K562 (cell line): ENCODE measurements around the gene CSTPP1. TPM values are rescaled to one million over a fixed set of nuclear protein-coding genes. Genes with fewer than 3 reads are reported as not detected.

Experiments used
- ATAC-seq: fragments of 200-7000 bp; cut with Tn5 transposase; 3 replicates; pipeline ENCODE4 v1.9.1; 2020; ENCODE audit warnings: moderate library complexity
- BruUV-seq: library from RNA; stranded (reverse); fragments of 400-500 nt; replicated peaks from 2 replicates; lab custom pipeline; 2021; lab: Mats Ljungman, UMichigan
- CTCF ChIA-PET: fragments of 300-600 bp; formaldehyde crosslinking; extraction: SDS; loops from one replicate; lab custom pipeline; 2021; ENCODE audit warnings: low intra/inter-chr PET ratio; lab: Yijun Ruan, JAX
- POLR2A ChIA-PET: fragments of 300-600, 350-650 bp; sonication (Branson Sonifier 250); formaldehyde crosslinking; extraction: SDS; loops from one replicate; lab custom pipeline; 2021; ENCODE audit warnings: antibody characterized with exemption, inconsistent platforms; lab: Yijun Ruan, JAX
- DNase-seq, 4 experiments: peaks; one replicate each; pipeline versions ENCODE4 v3.0.0 to v3.0.0-alpha.2; 2011 to 2018; ENCODE audit warnings: low spot score in 3 of 4, mixed read lengths in 3 of 4; ENCODE audit errors: extremely low read depth in 1 of 4
- FAIRE-seq: peaks from 2 replicates; lab custom pipeline; 2011; peaks lifted over from hg19 to GRCh38; lab: Jason Lieb, UNC
- H2AFZ ChIP-seq: 2 replicates; pipeline ENCODE4 v1.6.0; 2011; ENCODE audit warnings: low read depth, low read length, control low read depth, inconsistent platforms
- H3K27ac ChIP-seq: fragments of 200-600 bp; 3 replicates; pipeline ENCODE4 v1.8.0; 2011; ENCODE audit warnings: low read depth, mild to moderate bottlenecking, control low read depth, inconsistent platforms, low read length, moderate library complexity, mixed read lengths; ENCODE audit errors: extremely low read depth
- H3K27me3 ChIP-seq, 2 experiments: fragments of 300-600 bp in 1 of 2; 2 replicates in 1 of 2; 3 replicates in 1 of 2; pipeline versions ENCODE4 v1.6.0 to v1.8.0; 2011; ENCODE audit warnings: inconsistent platforms in 2 of 2, low read length in 2 of 2, mild to moderate bottlenecking in 1 of 2, mixed read lengths in 1 of 2, moderate library complexity in 1 of 2; ENCODE audit not compliant: control insufficient read depth in 2 of 2, insufficient read depth in 2 of 2
- H3K36me3 ChIP-seq: fragments of 300-600 bp; 3 replicates; pipeline ENCODE4 v1.8.0; 2011; ENCODE audit warnings: mild to moderate bottlenecking, low read length, inconsistent platforms; ENCODE audit not compliant: control insufficient read depth, insufficient read depth
- H3K4me1 ChIP-seq, 2 experiments: fragments of 200-600 bp in 1 of 2; replicated peaks in 1 of 2; 2 replicates in 1 of 2; 3 replicates in 1 of 2; pipeline versions ENCODE4 v1.5.1 to v1.8.0; 2011; ENCODE audit warnings: inconsistent platforms in 2 of 2, low read length in 2 of 2, mild to moderate bottlenecking in 1 of 2, mixed read lengths in 1 of 2, moderate library complexity in 1 of 2; ENCODE audit not compliant: control insufficient read depth in 2 of 2, insufficient read depth in 2 of 2
- H3K4me2 ChIP-seq: 2 replicates; pipeline ENCODE4 v1.6.1; 2011; ENCODE audit warnings: low read length, control low read depth, inconsistent platforms, mixed read lengths; ENCODE audit not compliant: insufficient read depth
- H3K4me3 ChIP-seq: fragments of 200-600 bp; sonication (generic), shearing (Covaris generic); 2 replicates; pipeline ENCODE4 v1.5.1; 2016; ENCODE audit warnings: control low read depth, inconsistent platforms
- H3K79me2 ChIP-seq: fragments of 200-600 bp; 3 replicates; pipeline ENCODE4 v1.8.0; 2011; ENCODE audit warnings: low read length, inconsistent platforms; ENCODE audit not compliant: control insufficient read depth, insufficient read depth
- H3K9ac ChIP-seq, 2 experiments: 2 replicates each; pipeline versions ENCODE4 v1.6.0 to v1.6.1; 2011; ENCODE audit warnings: low read depth in 2 of 2, low read length in 2 of 2, control low read depth in 1 of 2, inconsistent platforms in 1 of 2, mild to moderate bottlenecking in 1 of 2, mixed read lengths in 1 of 2; ENCODE audit not compliant: insufficient read depth in 1 of 2
- H3K9me1 ChIP-seq: one replicate; pipeline ENCODE4 v1.6.0; 2011; ENCODE audit warnings: inconsistent platforms, mild to moderate bottlenecking, low read length, moderate library complexity; ENCODE audit not compliant: control insufficient read depth, insufficient read depth
- H3K9me3 ChIP-seq: replicated peaks from 2 replicates; pipeline ENCODE4 v1.5.1; 2011; ENCODE audit warnings: low read depth, low read length, inconsistent platforms; ENCODE audit not compliant: control insufficient read depth, insufficient read depth
- H4K20me1 ChIP-seq: replicated peaks from 2 replicates; pipeline ENCODE4 v1.6.1; 2011; ENCODE audit warnings: low read length, inconsistent platforms, mixed read lengths; ENCODE audit not compliant: control insufficient read depth, insufficient read depth
- CEBPB ChIP-seq: fragments of 450-650 bp; IDR thresholded peaks from 2 replicates; pipeline ENCODE4 v1.6.1; 2016; ENCODE audit warnings: missing genetic modification characterization, missing compliant biosample characterization
- KDM2B ChIP-seq: fragments of 250-450 bp; sonication (Bioruptor Pico); IDR thresholded peaks from 2 replicates; pipeline ENCODE4 v1.8.0; 2021; ENCODE audit warnings: mild to moderate bottlenecking, moderate library complexity
- KDM5B ChIP-seq: fragments of 200-600 bp; sonication (generic); IDR thresholded peaks from 2 replicates; pipeline ENCODE4 v1.6.1; 2012; ENCODE audit warnings: low read depth, mild to moderate bottlenecking, moderate library complexity, low read length, control low read depth, inconsistent platforms; ENCODE audit not compliant: insufficient replicate concordance
- SPI1 ChIP-seq: IDR thresholded peaks from 2 replicates; pipeline ENCODE4 v1.6.1; 2011; ENCODE audit warnings: low read depth, low read length, control low read depth, borderline replicate concordance
- whole genome bisulfite sequencing: fragments of 100-300 bp; shearing (Covaris generic); methylation state at CpG from one replicate; pipeline ENCODE4 v1.1.6; 2016; ENCODE audit warnings: low coverage, mixed read lengths; ENCODE audit not compliant: insufficient coverage; ENCODE audit errors: missing lambda C conversion rate; 5-methylcytosine and 5-hydroxymethylcytosine counted together
- in situ Hi-C: fragments of 300-500 bp; cut with MboI; formaldehyde crosslinking; loops from 4 replicates; pipeline ENCODE4 v1.15.0; 2018; ENCODE audit warnings: inconsistent platforms, mixed read lengths
- intact Hi-C: fragments of 100-400 bp; cut with micrococcal nuclease; formaldehyde crosslinking; loops from 2 replicates; pipeline ENCODE4 v1.14.2; 2022
- polyA plus RNA-seq, 8 experiments: library from polyadenylated mRNA; depleted of rRNA in 4 of 8; stranded (reverse) in 5 of 8; unstranded in 3 of 8; fragments of >200 nt; fragmentation: Nextera tagmentation in 2 of 8; fragmentation: Illumina TruSeq in 1 of 8; extraction: Ambion mirVana in 2 of 8; extraction: Trizol in 1 of 8; gene quantifications; 2 replicates each; pipeline versions ENCODE4 v1.2.1 to v1.2.3, GENCODE V29; 2011 to 2014; ENCODE audit warnings: inconsistent platforms in 1 of 8, missing spikeins in 1 of 8
- total RNA-seq, 7 experiments: library from RNA; depleted of rRNA in 6 of 7; stranded (reverse); fragments of >200 nt in 6 of 7; fragmentation: Illumina TruSeq in 2 of 7; extraction: Trizol in 2 of 7; gene quantifications; 2 replicates each; pipeline versions ENCODE4 v1.2.1 to v1.2.3, GENCODE V29; 2011 to 2021; ENCODE audit warnings: low replicate concordance in 1 of 7
- TF ChIP-seq, protein P1 (sequence below): IDR thresholded peaks from 3 replicates; pipeline ENCODE4 v1.6.1; 2011; ENCODE audit warnings: borderline replicate concordance, mild to moderate bottlenecking; ENCODE audit not compliant: insufficient read length, insufficient read depth

Gene CSTPP1
- total and polyA plus RNA-seq, 9 of the 15 experiments (the other 6 are each of a cell fraction or from before 2014, with no cell fraction given): 6.5 to 17.8 (median 9.2) TPM

- Histone ChIP-seq H3K9ac (peak overlapping the region in 1 of 2 experiments; percentile 10; a peak in 2 of 4 replicates), H4K20me1 (peaks cover 9% of the 10 kb centered on the region; the same call in 1 of the 2 replicates), H3K4me3 (no peak overlapping the region), H3K4me2 (no peak overlapping the region; the same call in 1 of the 2 replicates), H3K27ac (no peak overlapping the region), H3K4me1 (peaks cover 0 to 11% of the 10 kb centered on the region in 2 experiments; a peak in 2 of 5 replicates), H3K9me3 (no peaks in the 10 kb centered on the region), H2AFZ (0 out of 2 replicates have a peak overlapping the region, but pooled peaks have one; percentile 22), H3K36me3 (no peaks in the 10 kb centered on the region), H3K9me1 (no peaks in the 10 kb centered on the region), H3K79me2 (no peaks in the 10 kb centered on the region), H3K27me3 (peaks cover 20 to 60% of the 10 kb centered on the region in 2 experiments; a peak in 4 of 5 replicates)
- ChIA-PET CTCF (no interaction called here), POLR2A (interaction anchor here (0.7 to 1.0 kb wide), 2 partner anchors 13 to 467 kb away, joined by 3 read pairs; no protein-coding TSS in a partner anchor)
- DNase-seq (no peak), ATAC-seq (no peak), FAIRE-seq (no peak)
- BruUV-seq: no TSS peak
- whole genome bisulfite sequencing: 33% methylated on average over 8 of the region's 13 CpGs
- TF ChIP-seq KDM2B (CRISPR knock-in tag) (no peak), KDM5B (peak; percentile 20)
- in situ Hi-C loops (no loop called here), intact Hi-C loops (no loop called here)
Observed at GRCh38 chr11:46899501-46900025, 37.0 kb upstream of the CSTPP1 start.

GRCh38 chr11:46900091-46900746, 36.3 kb upstream of the CSTPP1 start:
- POLR2A ChIA-PET: interaction anchor here (0.7 to 1.2 kb wide), 3 partner anchors 12 to 468 kb away, joined by 3 to 4 read pairs (median 3); no protein-coding TSS in a partner anchor
- peaks cover 9% of the 10 kb centered on the region; the same call in 1 of the 2 replicates for H4K20me1 ChIP-seq
- no peaks in the 10 kb centered on the region for H3K9me1 ChIP-seq
- peak overlapping the region in 1 of 2 experiments; percentile 43; a peak in 2 of 4 replicates for H3K9ac ChIP-seq
- H3K9me3 ChIP-seq: no peaks in the 10 kb centered on the region
- H2AFZ ChIP-seq: 0 out of 2 replicates have a peak overlapping the region, but pooled peaks have one; percentile 22
- 16% methylated on average over 13 of the region's 13 CpGs for WGBS
- intact Hi-C loops: no loop called here
- no peaks in the 10 kb centered on the region for H3K36me3 ChIP-seq
- peak; percentile 56 for TF ChIP-seq CEBPB
- peak; percentile 51; the same call in 1 of the 2 replicates for TF ChIP-seq SPI1
- TF ChIP-seq, protein P1, sequence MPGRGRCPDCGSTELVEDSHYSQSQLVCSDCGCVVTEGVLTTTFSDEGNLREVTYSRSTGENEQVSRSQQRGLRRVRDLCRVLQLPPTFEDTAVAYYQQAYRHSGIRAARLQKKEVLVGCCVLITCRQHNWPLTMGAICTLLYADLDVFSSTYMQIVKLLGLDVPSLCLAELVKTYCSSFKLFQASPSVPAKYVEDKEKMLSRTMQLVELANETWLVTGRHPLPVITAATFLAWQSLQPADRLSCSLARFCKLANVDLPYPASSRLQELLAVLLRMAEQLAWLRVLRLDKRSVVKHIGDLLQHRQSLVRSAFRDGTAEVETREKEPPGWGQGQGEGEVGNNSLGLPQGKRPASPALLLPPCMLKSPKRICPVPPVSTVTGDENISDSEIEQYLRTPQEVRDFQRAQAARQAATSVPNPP: no peak
- H3K27ac ChIP-seq: no peak overlapping the region
- no peak overlapping the region for H3K4me3 ChIP-seq
- DNase-seq: no peak
- no TSS peak for BruUV-seq
- H3K4me2 ChIP-seq: no peak overlapping the region; the same call in 1 of the 2 replicates
- H3K27me3 ChIP-seq: peaks cover 23 to 55% of the 10 kb centered on the region in 2 experiments; a peak in 4 of 5 replicates
- ATAC-seq: peak; percentile 20; the same call in 1 of the 3 replicates
- CTCF ChIA-PET: no interaction called here
- peak; percentile 77 for FAIRE-seq
- no peaks in the 10 kb centered on the region for H3K79me2 ChIP-seq
- in situ Hi-C loops: no loop called here
- H3K4me1 ChIP-seq: peaks cover 0 to 11% of the 10 kb centered on the region in 2 experiments; a peak in 2 of 5 replicates
